SK-N-MC (cell line): Measurements from ENCODE around the gene CUEDC2.

ENCODE experiments used
- EZH2 ChIP-seq: fragments of 200-600 bp; sonication (generic); IDR thresholded peaks from one replicate; pipeline ENCODE4 v1.6.1; 2017; ENCODE audit warnings: antibody characterized with exemption
- FOXP2 ChIP-seq: optimal IDR thresholded peaks from 2 replicates; pipeline ENCODE3; 2011; ENCODE audit warnings: mild to moderate bottlenecking, moderate library complexity; ENCODE audit not compliant: insufficient read depth; ENCODE audit errors: extremely low read length, control extremely low read depth
- POLR2AphosphoS5 ChIP-seq: IDR thresholded peaks from 2 replicates; pipeline ENCODE4 v1.6.1; 2012; ENCODE audit warnings: mild to moderate bottlenecking, low read depth, low read length, borderline replicate concordance

DNA sequence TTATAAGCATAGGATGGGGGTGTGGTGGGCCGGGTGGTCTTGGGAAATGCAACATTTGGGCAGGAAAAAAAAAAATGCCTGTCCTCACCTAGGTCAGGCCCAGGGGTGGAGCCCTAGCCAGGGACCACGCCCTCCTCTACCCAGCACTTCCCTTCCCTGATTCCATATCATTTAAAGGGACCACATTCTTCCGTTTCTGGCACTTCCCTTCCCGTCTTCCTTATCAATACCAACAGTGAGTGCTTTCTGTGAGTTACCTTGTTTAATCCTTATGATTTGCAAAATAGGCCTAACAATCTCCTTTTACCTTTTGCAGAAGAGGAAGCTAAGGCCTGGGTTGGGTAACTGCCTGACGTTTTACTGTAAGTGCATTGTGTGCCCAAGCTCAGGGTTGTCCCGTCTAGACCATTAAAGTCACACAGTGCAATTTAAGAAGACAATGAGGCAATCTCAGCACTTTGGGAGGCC is 35.6 kb upstream of the CUEDC2 start:
- no peak for TF ChIP-seq EZH2
- no peak for TF ChIP-seq POLR2AphosphoS5
- no peak for TF ChIP-seq FOXP2
